Measurements from ENCODE around the gene GRIP1. TPM values are rescaled to one million over a fixed set of nuclear protein-coding genes. Genes with fewer than 3 reads are reported as not detected.

GRIP1 gene
- total and polyA plus RNA-seq, 2 of the 4 experiments (the other 2 are of a cell fraction) = under 0.01 to 0.07 TPM

DNA sequence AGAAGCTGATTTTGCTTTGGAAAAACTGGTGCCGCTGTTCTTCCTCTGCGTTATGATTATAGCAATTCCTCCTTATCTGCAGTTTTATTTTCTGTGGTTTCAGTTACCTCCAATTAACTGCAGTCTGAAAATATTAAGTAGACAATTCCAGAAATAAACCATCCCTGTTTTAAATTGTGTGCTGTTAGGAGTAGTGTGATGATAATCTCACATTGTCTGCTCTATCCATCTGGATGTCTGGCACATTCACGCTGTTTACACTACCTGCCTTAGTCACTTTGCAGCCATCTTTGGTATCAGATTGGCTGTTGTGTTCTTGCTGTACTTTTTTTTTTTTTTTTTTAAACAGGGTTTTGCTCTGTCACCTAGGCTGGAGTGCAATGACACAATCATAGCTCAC is 141.0 kb downstream of the GRIP1 start:
- ATAC-seq (ENCODE audit: low read depth) (no peak), DNase-seq (no peak)
- CTCF ChIA-PET = interaction anchor here (0.6 kb wide), 1 partner anchor 104 kb away, joined by 3 read pairs; no protein-coding TSS in a partner anchor
- H4K20me1 ChIP-seq (ENCODE audit: insufficient read depth, low read length) = no peaks in the 10 kb centered on the region
- no peak overlapping the region for H2AFZ ChIP-seq (replicated peaks; ENCODE audit: low read length, poor library complexity)
- BruUV-seq (replicated peaks) = no TSS peak
- no peaks in the 10 kb centered on the region for H3K4me1 ChIP-seq (ENCODE audit: control insufficient read depth, insufficient read depth, low read length)
- no peak overlapping the region for H3K4me2 ChIP-seq (ENCODE audit: low read depth, low read length)
- H2BK15ac ChIP-seq (ENCODE audit: low read depth, low read length) = no peak overlapping the region
- no peak overlapping the region for H4K8ac ChIP-seq (ENCODE audit: low read depth in 2 of 2, low read length in 2 of 2)
- H4K5ac ChIP-seq (ENCODE audit: low read depth, low read length) = no peak overlapping the region
- H2BK20ac ChIP-seq (ENCODE audit: low read depth, low read length) = no peak overlapping the region
- dilution Hi-C loops (cut with HindIII; ENCODE audit: low sequenced_read_pairs, unreplicated experiment) (no loop called here), intact Hi-C loops (cut with micrococcal nuclease) (no loop called here), in situ Hi-C loops (cut with MboI; ENCODE audit: low sequenced_read_pairs) (no loop called here)
- H2BK120ac ChIP-seq (ENCODE audit: low read depth, low read length) = no peak overlapping the region
- no peak overlapping the region for H2AK9ac ChIP-seq (replicated peaks; ENCODE audit: low read depth, low read length, poor library complexity)
- no peak overlapping the region for H3K27ac ChIP-seq (ENCODE audit: insufficient read depth, low read length)
- no peak for TF ChIP-seq MAZ (IDR thresholded peaks at IDR 0.05; ENCODE audit: borderline replicate concordance, low read depth, low read length)
- TF ChIP-seq SMC3 (IDR thresholded peaks at IDR 0.05; ENCODE audit: low read depth, low read length) = no peak
- TF ChIP-seq RCOR1 (IDR thresholded peaks at IDR 0.05; ENCODE audit: insufficient replicate concordance, low read length) = no peak
- no peak for TF ChIP-seq CEBPB (IDR thresholded peaks at IDR 0.05; ENCODE audit: low read depth, low read length)
- TF ChIP-seq POLR2A (IDR thresholded peaks at IDR 0.05; ENCODE audit: low read depth, low read length) = no peak
- TF ChIP-seq MAFK (IDR thresholded peaks at IDR 0.05; ENCODE audit: low read depth, low read length) = no peak
- TF ChIP-seq NFE2L2 (IDR thresholded peaks at IDR 0.05; ENCODE audit: low read depth, low read length) = no peak
- no peak for TF ChIP-seq MXI1 (IDR thresholded peaks at IDR 0.05; ENCODE audit: borderline replicate concordance, low read depth, low read length)
- TF ChIP-seq, protein P1, sequence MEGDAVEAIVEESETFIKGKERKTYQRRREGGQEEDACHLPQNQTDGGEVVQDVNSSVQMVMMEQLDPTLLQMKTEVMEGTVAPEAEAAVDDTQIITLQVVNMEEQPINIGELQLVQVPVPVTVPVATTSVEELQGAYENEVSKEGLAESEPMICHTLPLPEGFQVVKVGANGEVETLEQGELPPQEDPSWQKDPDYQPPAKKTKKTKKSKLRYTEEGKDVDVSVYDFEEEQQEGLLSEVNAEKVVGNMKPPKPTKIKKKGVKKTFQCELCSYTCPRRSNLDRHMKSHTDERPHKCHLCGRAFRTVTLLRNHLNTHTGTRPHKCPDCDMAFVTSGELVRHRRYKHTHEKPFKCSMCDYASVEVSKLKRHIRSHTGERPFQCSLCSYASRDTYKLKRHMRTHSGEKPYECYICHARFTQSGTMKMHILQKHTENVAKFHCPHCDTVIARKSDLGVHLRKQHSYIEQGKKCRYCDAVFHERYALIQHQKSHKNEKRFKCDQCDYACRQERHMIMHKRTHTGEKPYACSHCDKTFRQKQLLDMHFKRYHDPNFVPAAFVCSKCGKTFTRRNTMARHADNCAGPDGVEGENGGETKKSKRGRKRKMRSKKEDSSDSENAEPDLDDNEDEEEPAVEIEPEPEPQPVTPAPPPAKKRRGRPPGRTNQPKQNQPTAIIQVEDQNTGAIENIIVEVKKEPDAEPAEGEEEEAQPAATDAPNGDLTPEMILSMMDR (conservative IDR thresholded peaks at IDR 0.05; ENCODE audit: low read depth, low read length) = no peak
- no peak for TF ChIP-seq RFX5 (IDR thresholded peaks at IDR 0.05; ENCODE audit: low read depth, low read length)
- TF ChIP-seq, protein P2, sequence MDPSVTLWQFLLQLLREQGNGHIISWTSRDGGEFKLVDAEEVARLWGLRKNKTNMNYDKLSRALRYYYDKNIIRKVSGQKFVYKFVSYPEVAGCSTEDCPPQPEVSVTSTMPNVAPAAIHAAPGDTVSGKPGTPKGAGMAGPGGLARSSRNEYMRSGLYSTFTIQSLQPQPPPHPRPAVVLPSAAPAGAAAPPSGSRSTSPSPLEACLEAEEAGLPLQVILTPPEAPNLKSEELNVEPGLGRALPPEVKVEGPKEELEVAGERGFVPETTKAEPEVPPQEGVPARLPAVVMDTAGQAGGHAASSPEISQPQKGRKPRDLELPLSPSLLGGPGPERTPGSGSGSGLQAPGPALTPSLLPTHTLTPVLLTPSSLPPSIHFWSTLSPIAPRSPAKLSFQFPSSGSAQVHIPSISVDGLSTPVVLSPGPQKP (IDR thresholded peaks at IDR 0.05; ENCODE audit: borderline replicate concordance, low read depth, low read length) = no peak
- TF ChIP-seq CHD1 (IDR thresholded peaks at IDR 0.05; ENCODE audit: low read depth, low read length) = no peak
- no peak for TF ChIP-seq FOS (IDR thresholded peaks at IDR 0.05; ENCODE audit: low read depth, low read length)
- TF ChIP-seq RAD21 (IDR thresholded peaks at IDR 0.05; ENCODE audit: low read length) = no peak
- no peak overlapping the region for H3K4ac ChIP-seq (ENCODE audit: low read depth, low read length)
- POLR2A ChIA-PET (ENCODE audit: unreplicated experiment) = no interaction called here
- no peaks in the 10 kb centered on the region for H3K36me3 ChIP-seq (ENCODE audit: control insufficient read depth, insufficient read depth, low read length)
- H3K9me1 ChIP-seq (ENCODE audit: insufficient read depth, low read length) = no peaks in the 10 kb centered on the region
- WGBS, 2 experiments (ENCODE audit: extremely low coverage in 2 of 2, insufficient read length in 1 of 2) = no CpG with 5 or more reads among the region's 3 CpGs
- no peak overlapping the region for H3K4me3 ChIP-seq (ENCODE audit: insufficient read depth, low read depth, low read length)
- no peak overlapping the region for H4K91ac ChIP-seq (ENCODE audit: insufficient read depth, low read depth, low read length)
- H3K79me1 ChIP-seq (ENCODE audit: low read depth in 1 of 2, low read length in 2 of 2) = no peaks in the 10 kb centered on the region
- H3K14ac ChIP-seq (replicated peaks; ENCODE audit: low read depth, low read length) = no peak overlapping the region
- no peak overlapping the region for H3K18ac ChIP-seq (ENCODE audit: low read depth, low read length)
- no peaks in the 10 kb centered on the region for H3K9me3 ChIP-seq (ENCODE audit: control insufficient read depth, insufficient read depth, low read length)
- H3K27me3 ChIP-seq (ENCODE audit: control insufficient read depth, insufficient read depth, low read length) = no peaks in the 10 kb centered on the region
- no peak overlapping the region for H2BK5ac ChIP-seq (ENCODE audit: low read depth, low read length, poor library complexity, severe bottlenecking)
- H3K9ac ChIP-seq (ENCODE audit: low read depth, low read length) = no peak overlapping the region
- no peak overlapping the region for H2AK5ac ChIP-seq (ENCODE audit: low read depth, low read length)
- no peak overlapping the region for H3K56ac ChIP-seq (ENCODE audit: extremely low read depth, insufficient read depth, low read length)
- no peak overlapping the region for H3K23ac ChIP-seq (ENCODE audit: low read depth, low read length)
